HCT116 (cell line): ENCODE data around the gene NCAPG2. TPM values are rescaled to one million over a fixed set of nuclear protein-coding genes. Genes with fewer than 3 reads are reported as not detected.

Source experiments
- ATAC-seq: fragments of 200-7000 bp; cut with Tn5 transposase; 2 replicates; pipeline ENCODE4 v1.9.1; 2020; ENCODE audit warnings: mild to moderate bottlenecking, moderate library complexity
- BruUV-seq: library from RNA; stranded (reverse); fragments of 400-500 nt; replicated peaks from 2 replicates; lab custom pipeline; 2021; lab: Mats Ljungman, UMichigan
- CTCF ChIA-PET: fragments of 300-600 bp; sonication (Branson Sonifier 250); formaldehyde crosslinking; loops from one replicate; lab custom pipeline; 2021; ENCODE audit warnings: antibody characterized with exemption; lab: Charles Lee
- POLR2A ChIA-PET: fragments of 300-600, 350-600 bp; sonication (Branson Sonifier 250); formaldehyde crosslinking; loops from one replicate; lab custom pipeline; 2021; ENCODE audit warnings: antibody characterized with exemption; lab: Charles Lee
- RAD21 ChIA-PET, 2 experiments: fragments of 300-600 bp; sonication (Branson Sonifier 250); formaldehyde crosslinking; loops; one replicate each; lab custom pipeline; 2023; ENCODE audit warnings: low total read pairs in 2 of 2; ENCODE audit not compliant: uncharacterized antibody in 2 of 2, unreplicated experiment in 2 of 2, low non-redundant PET in 1 of 2; lab: Charles Lee
- DNase-seq: peaks from one replicate; pipeline ENCODE4 v3.0.0-alpha.2; 2010; ENCODE audit warnings: low read depth, low spot score
- H2AFZ ChIP-seq: fragments of 200-600 bp; shearing (Covaris generic), sonication (generic); 2 replicates; pipeline ENCODE4 v1.6.1; 2017; ENCODE audit warnings: low read depth, mixed run types, mixed read lengths, antibody characterized with exemption, low read length; ENCODE audit not compliant: poor library complexity, severe bottlenecking
- H3K27ac ChIP-seq: 2 replicates; pipeline ENCODE4 v1.5.1; 2012; ENCODE audit warnings: low read depth, low read length
- H3K27me3 ChIP-seq: fragments of 200-600 bp; sonication (generic); 2 replicates; pipeline ENCODE4 v1.6.1; 2016; ENCODE audit warnings: mixed run types, low read length, mixed read lengths; ENCODE audit not compliant: insufficient read depth
- H3K36me3 ChIP-seq, 2 experiments: fragments of 200-500 bp in 1 of 2; fragments of 200-600 bp in 1 of 2; sonication (Bioruptor generic) in 1 of 2; sonication (generic) in 1 of 2; 2 replicates each; pipeline versions ENCODE4 v1.5.1 to v1.6.1; 2014 to 2016; ENCODE audit warnings: low read length in 2 of 2, inconsistent platforms in 1 of 2, mixed read lengths in 1 of 2, mixed run types in 1 of 2; ENCODE audit not compliant: insufficient read depth in 2 of 2, control insufficient read depth in 1 of 2
- H3K4me1 ChIP-seq, 2 experiments: fragments of 200-600 bp in 1 of 2; sonication (generic) in 1 of 2; 2 replicates each; pipeline versions ENCODE4 v1.5.1 to v1.6.1; 2012 to 2017; ENCODE audit warnings: low read length in 2 of 2, inconsistent platforms in 1 of 2, mild to moderate bottlenecking in 1 of 2, mixed read lengths in 1 of 2, mixed run types in 1 of 2, moderate library complexity in 1 of 2; ENCODE audit not compliant: insufficient read depth in 2 of 2, control insufficient read depth in 1 of 2
- H3K4me2 ChIP-seq: fragments of 200-600 bp; sonication (generic); 2 replicates; pipeline ENCODE4 v1.6.1; 2017; ENCODE audit warnings: mixed run types, low read length, mixed read lengths
- H3K4me3 ChIP-seq, 2 experiments: fragments of 200-600 bp in 1 of 2; sonication (generic) in 1 of 2; replicated peaks in 1 of 2; 2 replicates each; pipeline ENCODE4 v1.5.1; 2011 to 2016; ENCODE audit warnings: low read length in 2 of 2, control low read depth in 1 of 2, low read depth in 1 of 2, mild to moderate bottlenecking in 1 of 2, mixed read lengths in 1 of 2, mixed run types in 1 of 2
- H3K79me2 ChIP-seq: fragments of 200-600 bp; sonication (generic); 2 replicates; pipeline ENCODE4 v1.6.1; 2017; ENCODE audit warnings: mild to moderate bottlenecking, mixed run types, low read length, moderate library complexity, mixed read lengths; ENCODE audit not compliant: insufficient read depth
- H3K9ac ChIP-seq: fragments of 200-600 bp; sonication (generic); 2 replicates; pipeline ENCODE4 v1.6.1; 2016; ENCODE audit warnings: low read length, mixed read lengths
- H3K9me2 ChIP-seq: fragments of 200-600 bp; sonication (generic), shearing (Covaris generic); 2 replicates; pipeline ENCODE4 v1.6.1; 2017; ENCODE audit warnings: mixed run types, mild to moderate bottlenecking, moderate library complexity; ENCODE audit not compliant: insufficient read depth
- H3K9me3 ChIP-seq, 2 experiments: fragments of 200-500 bp in 1 of 2; fragments of 200-600 bp in 1 of 2; sonication (Bioruptor generic) in 1 of 2; sonication (generic) in 1 of 2; 2 replicates each; pipeline ENCODE4 v1.6.1; 2014 to 2017; ENCODE audit warnings: low read length in 2 of 2, mixed read lengths in 2 of 2, inconsistent platforms in 1 of 2, low read depth in 1 of 2, mild to moderate bottlenecking in 1 of 2, mixed run types in 1 of 2, moderate library complexity in 1 of 2; ENCODE audit not compliant: control insufficient read depth in 1 of 2, insufficient read depth in 1 of 2
- H4K20me1 ChIP-seq: fragments of 200-600 bp; sonication (generic), shearing (Covaris generic); 2 replicates; pipeline ENCODE4 v1.6.1; 2017; ENCODE audit warnings: mixed run types, mild to moderate bottlenecking, moderate library complexity; ENCODE audit not compliant: insufficient read depth
- CBX3 ChIP-seq: IDR thresholded peaks from 2 replicates; pipeline ENCODE4 v1.6.1; 2012; ENCODE audit warnings: low read depth
- CEBPB ChIP-seq: IDR thresholded peaks from 2 replicates; pipeline ENCODE4 v1.6.1; 2012; ENCODE audit warnings: low read depth
- ELF1 ChIP-seq: IDR thresholded peaks from 2 replicates; pipeline ENCODE4 v1.6.1; 2012; ENCODE audit warnings: low read depth, borderline replicate concordance
- TCF7L2 ChIP-seq: IDR thresholded peaks from 2 replicates; pipeline ENCODE4 v1.7.0; 2011; ENCODE audit warnings: borderline replicate concordance, inconsistent platforms; ENCODE audit not compliant: insufficient read depth, insufficient read length; ENCODE audit errors: extremely low read depth
- YY1 ChIP-seq: IDR thresholded peaks from 2 replicates; pipeline ENCODE4 v1.6.1; 2011; ENCODE audit warnings: low read length, low read depth, moderate library complexity, mild to moderate bottlenecking; ENCODE audit not compliant: insufficient replicate concordance; ENCODE audit errors: extremely low read depth
- ZFX ChIP-seq: fragments of 450-650 bp; IDR thresholded peaks from 2 replicates; pipeline ENCODE4 v1.6.1; 2017
- intact Hi-C: fragments of 100-400 bp; cut with micrococcal nuclease; formaldehyde crosslinking; loops from 2 replicates; pipeline ENCODE4 v1.10.0; 2022
- total RNA-seq: library from RNA; stranded (reverse); gene quantifications from one replicate; pipeline ENCODE4 v1.2.1, GENCODE V29; 2021; ENCODE audit not compliant: unreplicated experiment
- TF ChIP-seq, protein P1 (sequence below): IDR thresholded peaks from 2 replicates; pipeline ENCODE4 v1.6.1; 2012; ENCODE audit warnings: low read depth

Gene NCAPG2
- total RNA-seq, 1 experiment from 2014 or later = 73.1 TPM

DNA sequence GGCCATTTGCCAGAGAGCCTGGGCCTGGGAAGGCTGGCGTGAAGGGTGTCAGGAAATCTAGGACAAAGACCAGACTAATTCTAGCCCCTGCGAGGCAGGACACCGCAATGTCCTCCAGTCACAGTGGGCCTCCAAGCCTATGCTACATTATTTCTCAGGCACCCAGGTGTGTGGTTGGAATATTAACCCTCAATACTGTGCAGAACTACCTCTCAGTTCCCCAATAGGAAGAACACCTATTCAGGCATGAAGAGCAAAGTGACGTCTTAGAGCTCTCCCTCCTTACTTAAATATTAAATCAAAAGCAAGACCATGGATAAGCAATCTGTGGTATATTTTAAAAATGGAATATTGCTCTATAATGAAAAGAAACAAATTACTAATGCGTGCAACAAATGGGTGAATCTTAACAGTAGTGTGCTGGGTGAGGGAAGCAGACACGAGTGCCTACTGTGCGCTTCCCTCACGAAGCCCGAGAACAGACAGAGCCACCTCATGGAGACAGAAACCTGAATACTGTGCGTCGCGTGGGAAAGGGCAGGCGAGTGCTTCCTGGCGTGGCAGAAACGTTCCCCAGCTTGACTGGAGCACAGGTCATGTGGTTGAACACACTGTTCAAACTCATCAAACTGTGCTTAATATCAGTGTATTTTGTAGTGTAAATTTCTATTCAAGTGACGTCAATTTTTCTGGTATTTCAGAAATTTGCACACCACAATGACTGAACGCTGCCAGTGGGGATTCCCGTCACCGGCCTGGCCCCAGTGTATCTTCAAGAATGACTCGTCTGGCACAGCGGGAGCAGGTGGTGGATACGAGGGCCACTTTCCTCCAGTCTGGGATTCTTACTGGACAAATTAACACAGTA is 101.5 kb downstream of the NCAPG2 start:
- ATAC-seq = no peak

More for the DNA sequence above, 101.5 kb downstream of the NCAPG2 start:
- Histone ChIP-seq H3K9ac (no peak overlapping the region), H3K4me1 (no peaks in the 10 kb centered on the region), H3K4me2 (no peak overlapping the region), H3K4me3 (no peak overlapping the region), H2AFZ (no peak overlapping the region), H4K20me1 (no peaks in the 10 kb centered on the region), H3K36me3 (no peaks in the 10 kb centered on the region; a peak in 2 of 4 replicates), H3K9me3 (no peaks in the 10 kb centered on the region), H3K79me2 (no peaks in the 10 kb centered on the region), H3K27me3 (no peaks in the 10 kb centered on the region), H3K9me2 (no peaks in the 10 kb centered on the region), H3K27ac (no peak overlapping the region)
- no peak for TF ChIP-seq CBX3
- TF ChIP-seq, protein P1, sequence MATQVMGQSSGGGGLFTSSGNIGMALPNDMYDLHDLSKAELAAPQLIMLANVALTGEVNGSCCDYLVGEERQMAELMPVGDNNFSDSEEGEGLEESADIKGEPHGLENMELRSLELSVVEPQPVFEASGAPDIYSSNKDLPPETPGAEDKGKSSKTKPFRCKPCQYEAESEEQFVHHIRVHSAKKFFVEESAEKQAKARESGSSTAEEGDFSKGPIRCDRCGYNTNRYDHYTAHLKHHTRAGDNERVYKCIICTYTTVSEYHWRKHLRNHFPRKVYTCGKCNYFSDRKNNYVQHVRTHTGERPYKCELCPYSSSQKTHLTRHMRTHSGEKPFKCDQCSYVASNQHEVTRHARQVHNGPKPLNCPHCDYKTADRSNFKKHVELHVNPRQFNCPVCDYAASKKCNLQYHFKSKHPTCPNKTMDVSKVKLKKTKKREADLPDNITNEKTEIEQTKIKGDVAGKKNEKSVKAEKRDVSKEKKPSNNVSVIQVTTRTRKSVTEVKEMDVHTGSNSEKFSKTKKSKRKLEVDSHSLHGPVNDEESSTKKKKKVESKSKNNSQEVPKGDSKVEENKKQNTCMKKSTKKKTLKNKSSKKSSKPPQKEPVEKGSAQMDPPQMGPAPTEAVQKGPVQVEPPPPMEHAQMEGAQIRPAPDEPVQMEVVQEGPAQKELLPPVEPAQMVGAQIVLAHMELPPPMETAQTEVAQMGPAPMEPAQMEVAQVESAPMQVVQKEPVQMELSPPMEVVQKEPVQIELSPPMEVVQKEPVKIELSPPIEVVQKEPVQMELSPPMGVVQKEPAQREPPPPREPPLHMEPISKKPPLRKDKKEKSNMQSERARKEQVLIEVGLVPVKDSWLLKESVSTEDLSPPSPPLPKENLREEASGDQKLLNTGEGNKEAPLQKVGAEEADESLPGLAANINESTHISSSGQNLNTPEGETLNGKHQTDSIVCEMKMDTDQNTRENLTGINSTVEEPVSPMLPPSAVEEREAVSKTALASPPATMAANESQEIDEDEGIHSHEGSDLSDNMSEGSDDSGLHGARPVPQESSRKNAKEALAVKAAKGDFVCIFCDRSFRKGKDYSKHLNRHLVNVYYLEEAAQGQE = no peak
- no peak for TF ChIP-seq TCF7L2
- no peak for TF ChIP-seq CEBPB
- no peak for TF ChIP-seq YY1
- TF ChIP-seq ZFX = no peak
- no peak for TF ChIP-seq ELF1
- DNase-seq = no peak
- CTCF ChIA-PET = no interaction called here
- POLR2A ChIA-PET = no interaction called here
- BruUV-seq = no TSS peak
- intact Hi-C loops = no loop called here
- RAD21 ChIA-PET = no interaction called here
